ENCODE results near the gene RHBDF2. TPM values are rescaled to one million over a fixed set of nuclear protein-coding genes. Genes with fewer than 3 reads are reported as not detected.
A peak's percentile ranks its signal among the peaks of the same experiment; 100 is the strongest.

Gene RHBDF2
- total and polyA plus RNA-seq, 5 donors from 2014 or later, result 2.5 to 23.8 (median 3.7) TPM

DNA sequence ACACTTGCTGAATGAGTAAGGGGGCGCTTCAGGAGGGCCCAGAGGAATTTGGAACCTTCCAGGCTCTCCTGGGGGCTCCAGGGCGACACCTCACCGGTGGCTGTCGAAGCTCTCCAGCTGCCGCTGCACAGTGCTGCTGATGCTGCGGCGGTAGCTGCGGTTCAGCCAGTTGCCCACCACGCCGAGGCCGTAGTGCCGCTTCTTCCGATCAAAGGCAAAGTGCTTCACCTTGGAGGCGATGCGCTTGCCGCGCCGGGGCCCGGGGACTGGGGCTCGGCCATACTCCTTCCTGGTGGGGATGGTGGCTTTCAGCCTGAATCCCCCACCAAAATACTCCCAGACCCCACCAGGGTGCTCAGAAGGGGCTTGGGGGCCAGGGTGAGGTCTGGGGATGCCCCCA lies 24.5 kb downstream of the RHBDF2 start:
- peak overlapping the region in 1 of 3 donors; percentile 77 for H3K27ac Mint-ChIP-seq
- DNase-seq (no peak), ATAC-seq (ENCODE audit: low read depth in 2 of 2) (no peak)
- Histone ChIP-seq H3K9me3 (ENCODE audit: control insufficient read depth in 2 of 2, low read length in 2 of 2) (no peaks in the 10 kb centered on the region), H3K4me3 (ENCODE audit: low read depth, low read length) (no peak overlapping the region), H3K36me3 (ENCODE audit: control insufficient read depth, insufficient read depth, low read length) (peaks cover 4% of the 10 kb centered on the region), H3K27me3 (ENCODE audit: control insufficient read depth, insufficient read depth, low read length) (no peaks in the 10 kb centered on the region), H3K4me1 (ENCODE audit: control insufficient read depth, insufficient read depth, low read length, poor library complexity, severe bottlenecking) (no peaks in the 10 kb centered on the region), H3K27ac (ENCODE audit: insufficient read depth, low read length, poor library complexity, severe bottlenecking) (no peak overlapping the region)
- H3K4me3 Mint-ChIP-seq, result no peak overlapping the region
- no peaks in the 10 kb centered on the region for H3K4me1 Mint-ChIP-seq
- H3K36me3 Mint-ChIP-seq, result peaks cover 11% of the 10 kb centered on the region
- no peaks in the 10 kb centered on the region for H3K27me3 Mint-ChIP-seq
- no peaks in the 10 kb centered on the region for H3K9me3 Mint-ChIP-seq

DNA sequence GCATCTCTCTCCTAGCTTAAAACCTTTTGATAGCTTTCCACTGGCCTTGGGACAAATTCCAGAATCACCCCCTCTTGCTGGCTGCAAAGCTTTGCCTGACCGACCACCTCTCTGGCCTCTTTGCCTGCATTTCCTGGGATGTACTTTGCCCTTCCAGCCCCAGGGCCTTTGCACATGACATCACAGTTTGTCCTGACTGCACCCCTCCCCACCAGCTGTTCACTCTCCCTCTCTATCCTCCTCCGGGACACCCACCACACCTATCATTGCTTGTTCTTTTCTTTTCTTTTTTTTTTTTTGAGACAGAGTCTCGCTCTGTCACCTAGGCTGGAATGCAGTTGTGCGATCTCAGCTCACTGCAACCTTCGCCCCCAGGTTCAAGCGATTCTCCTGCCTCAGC lies 25.9 kb downstream of the RHBDF2 start:
- H3K4me1 ChIP-seq (ENCODE audit: control insufficient read depth, insufficient read depth, low read length, poor library complexity, severe bottlenecking), result no peaks in the 10 kb centered on the region
- DNase-seq (no peak), ATAC-seq (ENCODE audit: low read depth in 2 of 2) (no peak)
- H3K27ac ChIP-seq (ENCODE audit: insufficient read depth, low read length, poor library complexity, severe bottlenecking), result no peak overlapping the region
- Mint-ChIP-seq H3K4me1 (no peaks in the 10 kb centered on the region), H3K36me3 (peaks cover 14% of the 10 kb centered on the region), H3K27ac (no peak overlapping the region), H3K9me3 (no peaks in the 10 kb centered on the region), H3K4me3 (no peak overlapping the region), H3K27me3 (no peaks in the 10 kb centered on the region)
- H3K36me3 ChIP-seq (ENCODE audit: control insufficient read depth, insufficient read depth, low read length), result peaks cover 4% of the 10 kb centered on the region
- no peak overlapping the region for H3K4me3 ChIP-seq (ENCODE audit: low read depth, low read length)
- no peaks in the 10 kb centered on the region for H3K27me3 ChIP-seq (ENCODE audit: control insufficient read depth, insufficient read depth, low read length)
- H3K9me3 ChIP-seq (ENCODE audit: control insufficient read depth in 2 of 2, low read length in 2 of 2), result no peaks in the 10 kb centered on the region

DNA sequence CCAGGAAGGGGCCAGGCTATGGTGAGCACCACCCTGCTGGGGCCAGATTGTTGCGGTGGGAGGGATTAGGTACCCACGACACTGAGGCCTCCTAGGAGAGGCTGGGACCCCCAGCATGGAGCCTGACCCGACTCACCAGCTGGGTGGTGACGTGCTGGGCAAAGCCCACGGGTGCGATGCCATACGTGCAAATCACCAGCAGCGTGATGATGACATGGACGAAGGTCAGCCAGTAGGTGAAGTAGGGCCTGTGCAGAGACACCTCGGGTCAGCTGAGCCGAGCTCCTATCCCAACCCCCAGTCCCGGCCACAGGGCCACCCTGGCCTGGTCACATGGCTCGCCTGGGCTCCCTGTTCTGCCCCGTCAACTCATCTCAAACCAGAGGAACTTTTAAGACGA lies 26.3 kb downstream of the RHBDF2 start:
- Histone ChIP-seq H3K4me1 (ENCODE audit: control insufficient read depth, insufficient read depth, low read length, poor library complexity, severe bottlenecking) (no peaks in the 10 kb centered on the region), H3K27me3 (ENCODE audit: control insufficient read depth, insufficient read depth, low read length) (no peaks in the 10 kb centered on the region), H3K4me3 (ENCODE audit: low read depth, low read length) (no peak overlapping the region), H3K9me3 (ENCODE audit: control insufficient read depth in 2 of 2, low read length in 2 of 2) (no peaks in the 10 kb centered on the region), H3K27ac (ENCODE audit: insufficient read depth, low read length, poor library complexity, severe bottlenecking) (no peak overlapping the region), H3K36me3 (ENCODE audit: control insufficient read depth, insufficient read depth, low read length) (peaks cover 4% of the 10 kb centered on the region)
- Mint-ChIP-seq H3K27ac (no peak overlapping the region), H3K4me1 (no peaks in the 10 kb centered on the region), H3K27me3 (no peaks in the 10 kb centered on the region), H3K36me3 (peaks cover 14% of the 10 kb centered on the region), H3K9me3 (no peaks in the 10 kb centered on the region), H3K4me3 (no peak overlapping the region)
- DNase-seq (no peak), ATAC-seq (ENCODE audit: low read depth in 2 of 2) (no peak)

DNA sequence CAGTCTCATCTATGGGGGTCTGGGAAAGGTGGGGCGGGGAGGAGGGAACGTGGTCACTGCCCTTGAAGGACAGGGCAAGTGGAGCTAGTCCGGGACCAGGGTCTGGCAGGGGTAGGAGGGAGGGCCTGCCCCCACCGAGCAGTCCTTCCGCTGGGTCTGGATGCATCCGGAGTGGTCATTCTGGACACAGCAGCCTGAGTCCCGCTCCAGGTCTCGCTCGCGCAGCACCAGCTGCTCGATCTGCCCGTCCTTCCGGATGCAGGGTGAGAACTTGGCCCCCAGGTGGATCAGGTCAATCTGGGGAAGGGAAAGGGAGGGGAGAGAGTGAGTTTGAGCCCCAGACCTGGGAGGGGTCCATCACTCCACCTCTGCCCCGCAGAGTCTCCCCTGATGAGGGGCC lies 27.0 kb downstream of the RHBDF2 start:
- DNase-seq, result no peak
- no peak overlapping the region for H3K27ac Mint-ChIP-seq
- H3K27me3 Mint-ChIP-seq, result no peaks in the 10 kb centered on the region
- H3K4me1 Mint-ChIP-seq, result no peaks in the 10 kb centered on the region
- no peak overlapping the region for H3K4me3 ChIP-seq (ENCODE audit: low read depth, low read length)
- no peaks in the 10 kb centered on the region for H3K9me3 Mint-ChIP-seq
- H3K36me3 Mint-ChIP-seq, result peaks cover 14% of the 10 kb centered on the region
- H3K27me3 ChIP-seq (ENCODE audit: control insufficient read depth, insufficient read depth, low read length), result no peaks in the 10 kb centered on the region
- H3K27ac ChIP-seq (ENCODE audit: insufficient read depth, low read length, poor library complexity, severe bottlenecking), result no peak overlapping the region
- no peak overlapping the region for H3K4me3 Mint-ChIP-seq
- H3K4me1 ChIP-seq (ENCODE audit: control insufficient read depth, insufficient read depth, low read length, poor library complexity, severe bottlenecking), result no peaks in the 10 kb centered on the region
- no peaks in the 10 kb centered on the region for H3K9me3 ChIP-seq (ENCODE audit: control insufficient read depth in 2 of 2, low read length in 2 of 2)
- ATAC-seq (ENCODE audit: low read depth in 2 of 2), result no peak
- H3K36me3 ChIP-seq (ENCODE audit: control insufficient read depth, insufficient read depth, low read length), result peaks cover 4% of the 10 kb centered on the region

DNA sequence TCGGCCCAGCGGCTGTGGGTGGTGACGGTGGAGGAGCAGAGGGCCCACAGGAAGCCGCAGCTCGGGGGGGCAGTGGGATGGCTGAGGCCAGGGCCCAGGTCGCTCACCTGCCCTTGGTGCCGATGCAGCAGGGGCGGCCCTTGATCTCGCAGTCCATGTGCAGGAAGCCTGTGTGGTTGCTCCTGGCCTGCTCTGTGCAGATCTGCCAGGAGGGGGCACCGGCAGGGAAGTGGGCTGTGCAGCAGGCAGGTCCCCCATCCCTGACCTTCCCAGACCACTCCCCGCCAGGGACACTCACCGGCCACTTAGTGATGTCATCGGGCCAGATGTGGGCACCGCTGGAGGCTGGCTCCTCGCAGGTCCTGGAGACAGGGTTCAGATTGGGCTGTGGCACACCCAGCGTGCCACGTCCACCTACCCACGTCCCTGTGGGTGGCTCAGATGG lies 27.7 kb downstream of the RHBDF2 start:
- Mint-ChIP-seq H3K9me3 (no peaks in the 10 kb centered on the region), H3K27me3 (no peaks in the 10 kb centered on the region), H3K4me3 (no peak overlapping the region), H3K4me1 (no peaks in the 10 kb centered on the region), H3K36me3 (peaks cover 14% of the 10 kb centered on the region), H3K27ac (no peak overlapping the region)
- peak in 1 of 2 donors; percentile 6 for ATAC-seq (ENCODE audit: low read depth in 2 of 2)
- no peaks in the 10 kb centered on the region for H3K9me3 ChIP-seq (ENCODE audit: control insufficient read depth in 2 of 2, low read length in 2 of 2)
- DNase-seq, result peak in 1 of 3 donors; percentile 27
- no peak overlapping the region for H3K27ac ChIP-seq (ENCODE audit: insufficient read depth, low read length, poor library complexity, severe bottlenecking)
- no peaks in the 10 kb centered on the region for H3K4me1 ChIP-seq (ENCODE audit: control insufficient read depth, insufficient read depth, low read length, poor library complexity, severe bottlenecking)
- no peaks in the 10 kb centered on the region for H3K27me3 ChIP-seq (ENCODE audit: control insufficient read depth, insufficient read depth, low read length)
- peaks cover 4% of the 10 kb centered on the region for H3K36me3 ChIP-seq (ENCODE audit: control insufficient read depth, insufficient read depth, low read length)
- no peak overlapping the region for H3K4me3 ChIP-seq (ENCODE audit: low read depth, low read length)

DNA sequence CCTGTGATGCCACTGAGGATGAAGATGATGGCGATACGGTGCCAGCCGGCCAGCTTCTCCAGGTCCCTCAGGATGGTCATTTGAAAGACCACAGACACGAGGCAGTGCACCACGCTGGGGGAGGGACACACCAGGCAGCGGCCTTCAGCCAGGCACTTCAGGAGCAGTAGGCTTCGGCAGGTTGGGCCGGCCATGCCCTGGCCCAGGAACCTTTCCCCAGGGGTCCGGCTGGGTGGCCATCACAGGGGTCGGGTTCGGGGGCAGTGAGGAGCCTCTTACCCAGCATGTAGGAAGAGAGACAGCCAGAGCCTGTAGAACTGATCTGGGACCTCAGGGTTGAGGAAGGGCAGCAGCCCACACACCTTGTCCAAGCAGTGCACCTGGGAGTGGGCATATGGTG lies 28.5 kb downstream of the RHBDF2 start:
- Mint-ChIP-seq H3K27ac (no peak overlapping the region), H3K4me1 (no peaks in the 10 kb centered on the region), H3K4me3 (no peak overlapping the region), H3K36me3 (peaks cover 8% of the 10 kb centered on the region), H3K27me3 (no peaks in the 10 kb centered on the region), H3K9me3 (no peaks in the 10 kb centered on the region)
- peaks cover 4% of the 10 kb centered on the region for H3K36me3 ChIP-seq (ENCODE audit: control insufficient read depth, insufficient read depth, low read length)
- H3K4me3 ChIP-seq (ENCODE audit: low read depth, low read length), result no peak overlapping the region
- H3K27ac ChIP-seq (ENCODE audit: insufficient read depth, low read length, poor library complexity, severe bottlenecking), result no peak overlapping the region
- no peaks in the 10 kb centered on the region for H3K27me3 ChIP-seq (ENCODE audit: control insufficient read depth, insufficient read depth, low read length)
- DNase-seq (no peak), ATAC-seq (ENCODE audit: low read depth in 2 of 2) (no peak)
- H3K9me3 ChIP-seq (ENCODE audit: control insufficient read depth in 2 of 2, low read length in 2 of 2), result no peaks in the 10 kb centered on the region
- H3K4me1 ChIP-seq (ENCODE audit: control insufficient read depth, insufficient read depth, low read length, poor library complexity, severe bottlenecking), result no peaks in the 10 kb centered on the region

DNA sequence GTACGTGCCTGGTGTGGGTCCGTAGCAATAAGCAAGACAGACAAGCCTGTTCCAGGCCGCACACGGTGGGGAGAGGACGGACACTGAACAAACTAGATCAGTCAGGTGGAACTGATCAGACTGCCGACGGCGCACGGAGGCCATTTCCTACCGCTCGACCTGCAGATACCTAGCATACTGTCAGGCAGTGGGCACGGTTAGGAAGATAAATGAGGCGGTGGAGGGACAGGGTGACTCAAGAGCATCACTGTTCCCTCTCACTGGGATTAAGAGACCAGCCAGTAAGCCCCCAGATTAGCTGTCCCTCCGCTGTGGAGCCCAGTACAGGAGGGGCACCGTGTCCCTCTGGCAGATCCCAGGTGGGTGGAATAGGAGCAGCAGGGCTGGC lies 29.0 kb downstream of the RHBDF2 start:
- Histone ChIP-seq H3K27ac (ENCODE audit: insufficient read depth, low read length, poor library complexity, severe bottlenecking) (no peak overlapping the region), H3K4me1 (ENCODE audit: control insufficient read depth, insufficient read depth, low read length, poor library complexity, severe bottlenecking) (no peaks in the 10 kb centered on the region), H3K27me3 (ENCODE audit: control insufficient read depth, insufficient read depth, low read length) (no peaks in the 10 kb centered on the region), H3K9me3 (ENCODE audit: control insufficient read depth in 2 of 2, low read length in 2 of 2) (no peaks in the 10 kb centered on the region), H3K4me3 (ENCODE audit: low read depth, low read length) (no peak overlapping the region), H3K36me3 (ENCODE audit: control insufficient read depth, insufficient read depth, low read length) (peaks cover 4% of the 10 kb centered on the region)
- no peaks in the 10 kb centered on the region for H3K27me3 Mint-ChIP-seq
- H3K4me3 Mint-ChIP-seq, result no peak overlapping the region
- no peaks in the 10 kb centered on the region for H3K4me1 Mint-ChIP-seq
- DNase-seq (no peak), ATAC-seq (ENCODE audit: low read depth in 2 of 2) (no peak)
- no peak overlapping the region for H3K27ac Mint-ChIP-seq
- H3K36me3 Mint-ChIP-seq, result peaks cover 8% of the 10 kb centered on the region
- no peaks in the 10 kb centered on the region for H3K9me3 Mint-ChIP-seq

DNA sequence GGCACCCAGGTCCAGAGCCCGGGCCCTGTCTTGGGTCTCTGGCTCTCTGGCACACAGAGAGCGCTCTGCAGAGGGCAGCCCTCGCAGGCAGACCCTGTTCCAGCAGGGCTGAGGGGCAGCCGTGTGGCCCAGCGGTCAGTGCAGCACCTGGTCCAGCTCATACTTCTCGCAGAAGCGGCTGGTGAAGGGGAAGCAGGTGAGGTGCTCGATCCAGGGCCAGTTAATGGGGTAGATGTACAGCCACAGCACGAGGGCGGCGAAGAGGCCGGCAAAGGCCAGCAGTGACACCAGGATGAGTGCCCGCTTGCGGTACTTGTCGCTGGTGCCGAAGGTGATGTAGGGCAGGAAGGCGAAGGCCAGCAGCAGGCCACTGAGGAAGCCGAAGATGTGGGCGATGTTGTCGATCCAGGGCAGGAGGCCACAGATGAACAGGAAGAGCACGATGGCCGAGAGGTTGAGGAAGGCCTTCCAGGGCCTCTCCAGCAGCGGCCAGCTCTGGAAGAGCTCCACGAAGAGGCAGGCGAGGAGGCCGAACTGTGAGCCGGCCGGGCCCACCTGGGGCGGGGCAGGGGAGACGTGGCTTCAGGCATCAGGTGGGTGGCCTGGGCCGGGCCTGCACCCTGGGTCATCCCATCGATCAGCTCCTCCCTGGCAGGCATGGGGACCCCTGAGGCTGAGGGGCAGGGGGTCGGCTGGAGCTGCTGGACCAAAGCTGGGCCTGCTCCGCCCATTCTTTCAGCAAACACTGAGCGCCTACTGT lies 29.5 kb downstream of the RHBDF2 start:
- Histone ChIP-seq H3K27ac (ENCODE audit: insufficient read depth, low read length, poor library complexity, severe bottlenecking) (no peak overlapping the region), H3K4me3 (ENCODE audit: low read depth, low read length) (no peak overlapping the region), H3K9me3 (ENCODE audit: control insufficient read depth in 2 of 2, low read length in 2 of 2) (no peaks in the 10 kb centered on the region), H3K4me1 (ENCODE audit: control insufficient read depth, insufficient read depth, low read length, poor library complexity, severe bottlenecking) (no peaks in the 10 kb centered on the region), H3K27me3 (ENCODE audit: control insufficient read depth, insufficient read depth, low read length) (no peaks in the 10 kb centered on the region), H3K36me3 (ENCODE audit: control insufficient read depth, insufficient read depth, low read length) (peaks cover 4% of the 10 kb centered on the region)
- H3K9me3 Mint-ChIP-seq, result no peaks in the 10 kb centered on the region
- no peak overlapping the region for H3K4me3 Mint-ChIP-seq
- H3K36me3 Mint-ChIP-seq, result peaks cover 8% of the 10 kb centered on the region
- no peaks in the 10 kb centered on the region for H3K4me1 Mint-ChIP-seq
- DNase-seq (no peak), ATAC-seq (ENCODE audit: low read depth in 2 of 2) (no peak)
- H3K27ac Mint-ChIP-seq, result no peak overlapping the region
- no peaks in the 10 kb centered on the region for H3K27me3 Mint-ChIP-seq

Data from CD4-positive, CD25-positive, alpha-beta regulatory T cell (primary cell).